H9 (cell line): ENCODE data around the gene SLC39A10. TPM values are rescaled to one million over a fixed set of nuclear protein-coding genes. Genes with fewer than 3 reads are reported as not detected.

Experiments used
- DNase-seq: peaks from one replicate; pipeline ENCODE4 v3.0.0-alpha.2; 2017
- H2AFZ ChIP-seq: one replicate; pipeline ENCODE4 v1.6.1; 2013; ENCODE audit warnings: mild to moderate bottlenecking, low read length, control low read depth, moderate library complexity
- H2AK5ac ChIP-seq: 2 replicates; pipeline ENCODE4 v1.6.1; 2013; ENCODE audit warnings: low read length, control low read depth, mixed read lengths; ENCODE audit not compliant: insufficient read length
- H2BK120ac ChIP-seq: one replicate; pipeline ENCODE4 v1.6.1; 2013; ENCODE audit warnings: low read depth, mild to moderate bottlenecking, low read length, control low read depth, inconsistent platforms; ENCODE audit not compliant: poor library complexity, severe bottlenecking
- H2BK12ac ChIP-seq: 2 replicates; pipeline ENCODE4 v1.6.1; 2013; ENCODE audit warnings: low read length, control low read depth, mixed read lengths, low read depth; ENCODE audit not compliant: insufficient read length
- H2BK15ac ChIP-seq: 2 replicates; pipeline ENCODE4 v1.6.1; 2013; ENCODE audit warnings: low read depth, low read length, control low read depth
- H2BK20ac ChIP-seq: one replicate; pipeline ENCODE4 v1.6.1; 2013; ENCODE audit warnings: low read depth, mild to moderate bottlenecking, low read length, control low read depth, inconsistent platforms; ENCODE audit not compliant: poor library complexity, severe bottlenecking
- H2BK5ac ChIP-seq: 2 replicates; pipeline ENCODE4 v1.6.1; 2013; ENCODE audit warnings: low read length, control low read depth, mixed read lengths; ENCODE audit not compliant: insufficient read length
- H3K14ac ChIP-seq: 2 replicates; pipeline ENCODE4 v1.6.1; 2013; ENCODE audit warnings: low read length, control low read depth; ENCODE audit not compliant: insufficient read depth
- H3K18ac ChIP-seq: 2 replicates; pipeline ENCODE4 v1.6.1; 2013; ENCODE audit warnings: low read depth, mild to moderate bottlenecking, mixed read lengths, low read length, control low read depth; ENCODE audit not compliant: insufficient read length
- H3K23ac ChIP-seq: 2 replicates; pipeline ENCODE4 v1.6.1; 2013; ENCODE audit warnings: low read length, control low read depth, mixed read lengths, low read depth; ENCODE audit not compliant: insufficient read length
- H3K23me2 ChIP-seq: 2 replicates; pipeline ENCODE4 v1.6.1; 2013; ENCODE audit warnings: low read depth, mild to moderate bottlenecking, mixed read lengths, low read length, control low read depth; ENCODE audit not compliant: insufficient read length, poor library complexity, severe bottlenecking
- H3K27ac ChIP-seq: 2 replicates; pipeline ENCODE4 v1.5.1; 2013; ENCODE audit warnings: low read length, control low read depth, mixed read lengths, low read depth; ENCODE audit not compliant: insufficient read length
- H3K27me3 ChIP-seq: 2 replicates; pipeline ENCODE4 v1.6.1; 2013; ENCODE audit warnings: low read length, control low read depth, inconsistent platforms; ENCODE audit not compliant: insufficient read depth
- H3K4ac ChIP-seq: 2 replicates; pipeline ENCODE4 v1.6.1; 2013; ENCODE audit warnings: low read depth, mild to moderate bottlenecking, control low read depth, inconsistent platforms, low read length, moderate library complexity
- H3K4me1 ChIP-seq: 2 replicates; pipeline ENCODE4 v1.6.1; 2013; ENCODE audit warnings: low read length, control low read depth, inconsistent platforms; ENCODE audit not compliant: insufficient read depth
- H3K4me2 ChIP-seq: 2 replicates; pipeline ENCODE4 v1.6.1; 2013; ENCODE audit warnings: low read length, control low read depth, mixed read lengths; ENCODE audit not compliant: insufficient read length, insufficient read depth
- H3K56ac ChIP-seq: 2 replicates; pipeline ENCODE4 v1.6.1; 2013; ENCODE audit warnings: low read depth, mild to moderate bottlenecking, mixed read lengths, low read length, control low read depth; ENCODE audit not compliant: insufficient read length
- H3K79me1 ChIP-seq: 2 replicates; pipeline ENCODE4 v1.6.1; 2013; ENCODE audit warnings: low read depth, mild to moderate bottlenecking, moderate library complexity, low read length, control low read depth, inconsistent platforms; ENCODE audit not compliant: insufficient read depth, poor library complexity, severe bottlenecking
- H3K79me2 ChIP-seq: 2 replicates; pipeline ENCODE4 v1.6.1; 2013; ENCODE audit warnings: low read length, control low read depth, inconsistent platforms; ENCODE audit not compliant: insufficient read depth
- H3K9ac ChIP-seq: 2 replicates; pipeline ENCODE4 v1.6.1; 2013; ENCODE audit warnings: low read length, control low read depth, mixed read lengths; ENCODE audit not compliant: insufficient read length; ENCODE audit errors: extremely low read depth
- H3K9me3 ChIP-seq: one replicate; pipeline ENCODE4 v1.6.1; 2013; ENCODE audit warnings: low read depth, low read length, inconsistent platforms; ENCODE audit not compliant: control insufficient read depth
- H3T11ph ChIP-seq: one replicate; pipeline ENCODE4 v1.6.1; 2013; ENCODE audit warnings: mild to moderate bottlenecking, low read length, control low read depth, inconsistent platforms
- H4K20me1 ChIP-seq: one replicate; pipeline ENCODE4 v1.6.1; 2013; ENCODE audit not compliant: control insufficient read depth, insufficient read length, insufficient read depth
- H4K5ac ChIP-seq: 2 replicates; pipeline ENCODE4 v1.6.1; 2013; ENCODE audit warnings: low read depth, mild to moderate bottlenecking, mixed read lengths, low read length, control low read depth; ENCODE audit not compliant: insufficient read length
- H4K8ac ChIP-seq: replicated peaks from 2 replicates; pipeline ENCODE4 v1.6.1; 2013; ENCODE audit warnings: low read length, control low read depth, mixed read lengths, low read depth; ENCODE audit not compliant: insufficient read length
- H4K91ac ChIP-seq: 2 replicates; pipeline ENCODE4 v1.6.1; 2013; ENCODE audit warnings: low read depth, mild to moderate bottlenecking, moderate library complexity, mixed read lengths, low read length, control low read depth; ENCODE audit not compliant: insufficient read length
- H3K27ac Mint-ChIP-seq, 3 experiments: 2 replicates in 2 of 3; 3 replicates in 1 of 3; pipeline ENCODE4 v1.8.0; 2020 to 2021; ENCODE audit warnings: mixed read lengths in 3 of 3, mild to moderate bottlenecking in 1 of 3, moderate library complexity in 1 of 3
- H3K27me3 Mint-ChIP-seq: 2 replicates; pipeline ENCODE4 v1.8.0; 2021; ENCODE audit warnings: low read depth, mild to moderate bottlenecking, moderate library complexity, mixed read lengths
- H3K36me3 Mint-ChIP-seq, 3 experiments: 2 replicates in 2 of 3; 3 replicates in 1 of 3; pipeline ENCODE4 v1.8.0; 2020 to 2021; ENCODE audit warnings: low read depth in 3 of 3, mixed read lengths in 3 of 3; ENCODE audit not compliant: insufficient read depth in 1 of 3
- H3K4me1 Mint-ChIP-seq, 2 experiments: 2 replicates each; pipeline ENCODE4 v1.8.0; 2020; ENCODE audit warnings: mixed read lengths in 2 of 2
- H3K4me3 Mint-ChIP-seq, 2 experiments: 2 replicates in 1 of 2; 3 replicates in 1 of 2; pipeline ENCODE4 v1.8.0; 2020 to 2021; ENCODE audit warnings: mild to moderate bottlenecking in 2 of 2, mixed read lengths in 2 of 2, moderate library complexity in 1 of 2
- H3K9me3 Mint-ChIP-seq, 2 experiments: 2 replicates in 1 of 2; 3 replicates in 1 of 2; pipeline ENCODE4 v1.8.0; 2020; ENCODE audit warnings: mild to moderate bottlenecking in 2 of 2, mixed read lengths in 2 of 2, moderate library complexity in 1 of 2
- WGBS: extraction: QIAGEN DNeasy Blood & Tissue Kit; methylation state at CpG from one replicate; pipeline ENCODE4 v1.1.7; 2013; ENCODE audit warnings: missing lambda C conversion rate, low lambda C conversion rate, mixed read lengths; ENCODE audit not compliant: insufficient read length; ENCODE audit errors: extremely low coverage; 5-methylcytosine and 5-hydroxymethylcytosine counted together
- total RNA-seq: library from RNA; stranded (reverse); gene quantifications from 2 replicates; pipeline ENCODE4 v1.2.1, GENCODE V29; 2021
- TF ChIP-seq, protein P1 (sequence below): fragments of 200-600 bp; sonication (generic); conservative IDR thresholded peaks from 3 replicates; pipeline ENCODE4 v1.8.0; 2021; ENCODE audit warnings: antibody characterized with exemption, mild to moderate bottlenecking

Gene SLC39A10
- total RNA-seq, 1 experiment from 2014 or later = 161 TPM

GRCh38 chr2:195700480-195700879 is 43.5 kb downstream of the SLC39A10 start:
- H3K9ac ChIP-seq = no peak overlapping the region
- peaks cover 14 to 22% of the 10 kb centered on the region in 2 experiments; a peak in 4 of 5 replicates for H3K9me3 Mint-ChIP-seq
- WGBS = no CpG with 5 or more reads among the region's 3 CpGs
- H3K56ac ChIP-seq = no peak overlapping the region
- H3K14ac ChIP-seq = no peak overlapping the region
- no peaks in the 10 kb centered on the region for H4K20me1 ChIP-seq
- peaks cover 11% of the 10 kb centered on the region for H3K79me1 ChIP-seq
- H4K91ac ChIP-seq = no peak overlapping the region
- H3K23me2 ChIP-seq = no peaks in the 10 kb centered on the region
- H2BK15ac ChIP-seq = no peak overlapping the region
- H3K27ac ChIP-seq = no peak overlapping the region
- H3K4me3 Mint-ChIP-seq = no peak overlapping the region
- TF ChIP-seq, protein P1, sequence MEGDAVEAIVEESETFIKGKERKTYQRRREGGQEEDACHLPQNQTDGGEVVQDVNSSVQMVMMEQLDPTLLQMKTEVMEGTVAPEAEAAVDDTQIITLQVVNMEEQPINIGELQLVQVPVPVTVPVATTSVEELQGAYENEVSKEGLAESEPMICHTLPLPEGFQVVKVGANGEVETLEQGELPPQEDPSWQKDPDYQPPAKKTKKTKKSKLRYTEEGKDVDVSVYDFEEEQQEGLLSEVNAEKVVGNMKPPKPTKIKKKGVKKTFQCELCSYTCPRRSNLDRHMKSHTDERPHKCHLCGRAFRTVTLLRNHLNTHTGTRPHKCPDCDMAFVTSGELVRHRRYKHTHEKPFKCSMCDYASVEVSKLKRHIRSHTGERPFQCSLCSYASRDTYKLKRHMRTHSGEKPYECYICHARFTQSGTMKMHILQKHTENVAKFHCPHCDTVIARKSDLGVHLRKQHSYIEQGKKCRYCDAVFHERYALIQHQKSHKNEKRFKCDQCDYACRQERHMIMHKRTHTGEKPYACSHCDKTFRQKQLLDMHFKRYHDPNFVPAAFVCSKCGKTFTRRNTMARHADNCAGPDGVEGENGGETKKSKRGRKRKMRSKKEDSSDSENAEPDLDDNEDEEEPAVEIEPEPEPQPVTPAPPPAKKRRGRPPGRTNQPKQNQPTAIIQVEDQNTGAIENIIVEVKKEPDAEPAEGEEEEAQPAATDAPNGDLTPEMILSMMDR = no peak
- H4K8ac ChIP-seq = no peak overlapping the region
- H3K4me1 Mint-ChIP-seq = peaks cover 21 to 22% of the 10 kb centered on the region in 2 experiments
- no peak overlapping the region for H3K4ac ChIP-seq
- no peak overlapping the region for H3K18ac ChIP-seq
- peaks cover 7% of the 10 kb centered on the region; the same call in 1 of the 2 replicates for H3K79me2 ChIP-seq
- H3K23ac ChIP-seq = no peak overlapping the region
- H2BK12ac ChIP-seq = no peak overlapping the region
- no peak overlapping the region for H3T11ph ChIP-seq
- no peak overlapping the region for H4K5ac ChIP-seq
- no peak overlapping the region for H2BK5ac ChIP-seq
- H3K36me3 Mint-ChIP-seq = peaks cover 14 to 32% (median 31%) of the 10 kb centered on the region in 3 experiments
- no peak overlapping the region for H2BK20ac ChIP-seq
- DNase-seq = no peak
- H2BK120ac ChIP-seq = no peak overlapping the region
- no peak overlapping the region for H2AFZ ChIP-seq
- H3K4me1 ChIP-seq = no peaks in the 10 kb centered on the region; the same call in 1 of the 2 replicates
- H2AK5ac ChIP-seq = no peak overlapping the region
- no peaks in the 10 kb centered on the region for H3K27me3 ChIP-seq
- H3K9me3 ChIP-seq = no peaks in the 10 kb centered on the region
- H3K4me2 ChIP-seq = no peak overlapping the region
- H3K27me3 Mint-ChIP-seq = no peaks in the 10 kb centered on the region
- H3K27ac Mint-ChIP-seq = peak overlapping the region in 1 of 3 experiments; percentile 8; a peak in 1 of 7 replicates
